Measurements from ENCODE around the gene KLF2. TPM values are rescaled to one million over a fixed set of nuclear protein-coding genes. Genes with fewer than 3 reads are reported as not detected.
A peak's percentile ranks its signal among the peaks of the same experiment; 100 is the strongest.

The KLF2 gene
- total and polyA plus RNA-seq, 10 of the 15 experiments (the other 5 are each of a cell fraction or from before 2014, with no cell fraction given) = 0.16 to 13.7 (median 1.0) TPM

GRCh38 chr19:16366433-16367260 is 42.0 kb downstream of the KLF2 start (continued):
- TF ChIP-seq, protein P1, sequence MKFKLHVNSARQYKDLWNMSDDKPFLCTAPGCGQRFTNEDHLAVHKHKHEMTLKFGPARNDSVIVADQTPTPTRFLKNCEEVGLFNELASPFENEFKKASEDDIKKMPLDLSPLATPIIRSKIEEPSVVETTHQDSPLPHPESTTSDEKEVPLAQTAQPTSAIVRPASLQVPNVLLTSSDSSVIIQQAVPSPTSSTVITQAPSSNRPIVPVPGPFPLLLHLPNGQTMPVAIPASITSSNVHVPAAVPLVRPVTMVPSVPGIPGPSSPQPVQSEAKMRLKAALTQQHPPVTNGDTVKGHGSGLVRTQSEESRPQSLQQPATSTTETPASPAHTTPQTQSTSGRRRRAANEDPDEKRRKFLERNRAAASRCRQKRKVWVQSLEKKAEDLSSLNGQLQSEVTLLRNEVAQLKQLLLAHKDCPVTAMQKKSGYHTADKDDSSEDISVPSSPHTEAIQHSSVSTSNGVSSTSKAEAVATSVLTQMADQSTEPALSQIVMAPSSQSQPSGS (IDR thresholded peaks at IDR 0.05; ENCODE audit: low read length) = peak; percentile 65
- TF ChIP-seq ZBTB11 (CRISPR knock-in tag; IDR thresholded peaks at IDR 0.05) = no peak
- no peak for TF ChIP-seq BRCA1 (IDR thresholded peaks at IDR 0.05; ENCODE audit: low read depth, low read length)
- TF ChIP-seq LARP7 (IDR thresholded peaks at IDR 0.05) = peak; percentile 38; the same call in 1 of the 2 replicates
- no peak for TF ChIP-seq FOS (IDR thresholded peaks at IDR 0.05; ENCODE audit: borderline replicate concordance, extremely low read depth, insufficient read length)
- TF ChIP-seq, protein P2, sequence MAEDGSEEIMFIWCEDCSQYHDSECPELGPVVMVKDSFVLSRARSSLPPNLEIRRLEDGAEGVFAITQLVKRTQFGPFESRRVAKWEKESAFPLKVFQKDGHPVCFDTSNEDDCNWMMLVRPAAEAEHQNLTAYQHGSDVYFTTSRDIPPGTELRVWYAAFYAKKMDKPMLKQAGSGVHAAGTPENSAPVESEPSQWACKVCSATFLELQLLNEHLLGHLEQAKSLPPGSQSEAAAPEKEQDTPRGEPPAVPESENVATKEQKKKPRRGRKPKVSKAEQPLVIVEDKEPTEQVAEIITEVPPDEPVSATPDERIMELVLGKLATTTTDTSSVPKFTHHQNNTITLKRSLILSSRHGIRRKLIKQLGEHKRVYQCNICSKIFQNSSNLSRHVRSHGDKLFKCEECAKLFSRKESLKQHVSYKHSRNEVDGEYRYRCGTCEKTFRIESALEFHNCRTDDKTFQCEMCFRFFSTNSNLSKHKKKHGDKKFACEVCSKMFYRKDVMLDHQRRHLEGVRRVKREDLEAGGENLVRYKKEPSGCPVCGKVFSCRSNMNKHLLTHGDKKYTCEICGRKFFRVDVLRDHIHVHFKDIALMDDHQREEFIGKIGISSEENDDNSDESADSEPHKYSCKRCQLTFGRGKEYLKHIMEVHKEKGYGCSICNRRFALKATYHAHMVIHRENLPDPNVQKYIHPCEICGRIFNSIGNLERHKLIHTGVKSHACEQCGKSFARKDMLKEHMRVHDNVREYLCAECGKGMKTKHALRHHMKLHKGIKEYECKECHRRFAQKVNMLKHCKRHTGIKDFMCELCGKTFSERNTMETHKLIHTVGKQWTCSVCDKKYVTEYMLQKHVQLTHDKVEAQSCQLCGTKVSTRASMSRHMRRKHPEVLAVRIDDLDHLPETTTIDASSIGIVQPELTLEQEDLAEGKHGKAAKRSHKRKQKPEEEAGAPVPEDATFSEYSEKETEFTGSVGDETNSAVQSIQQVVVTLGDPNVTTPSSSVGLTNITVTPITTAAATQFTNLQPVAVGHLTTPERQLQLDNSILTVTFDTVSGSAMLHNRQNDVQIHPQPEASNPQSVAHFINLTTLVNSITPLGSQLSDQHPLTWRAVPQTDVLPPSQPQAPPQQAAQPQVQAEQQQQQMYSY (CRISPR knock-in tag; IDR thresholded peaks at IDR 0.05) = no peak
- 0 out of 2 replicates have a peak, but pooled peaks have one; percentile 16 for TF ChIP-seq SMARCA5 (IDR thresholded peaks at IDR 0.05)
- TF ChIP-seq SREBF1 (IDR thresholded peaks at IDR 0.05; ENCODE audit: low read length) = no peak
- no peak for TF ChIP-seq MYC (IDR thresholded peaks at IDR 0.05; ENCODE audit: insufficient read depth, insufficient read length, insufficient replicate concordance, low read length, severe bottlenecking)
- TF ChIP-seq HDGF (IDR thresholded peaks at IDR 0.05) = no peak
- TF ChIP-seq, protein P3, sequence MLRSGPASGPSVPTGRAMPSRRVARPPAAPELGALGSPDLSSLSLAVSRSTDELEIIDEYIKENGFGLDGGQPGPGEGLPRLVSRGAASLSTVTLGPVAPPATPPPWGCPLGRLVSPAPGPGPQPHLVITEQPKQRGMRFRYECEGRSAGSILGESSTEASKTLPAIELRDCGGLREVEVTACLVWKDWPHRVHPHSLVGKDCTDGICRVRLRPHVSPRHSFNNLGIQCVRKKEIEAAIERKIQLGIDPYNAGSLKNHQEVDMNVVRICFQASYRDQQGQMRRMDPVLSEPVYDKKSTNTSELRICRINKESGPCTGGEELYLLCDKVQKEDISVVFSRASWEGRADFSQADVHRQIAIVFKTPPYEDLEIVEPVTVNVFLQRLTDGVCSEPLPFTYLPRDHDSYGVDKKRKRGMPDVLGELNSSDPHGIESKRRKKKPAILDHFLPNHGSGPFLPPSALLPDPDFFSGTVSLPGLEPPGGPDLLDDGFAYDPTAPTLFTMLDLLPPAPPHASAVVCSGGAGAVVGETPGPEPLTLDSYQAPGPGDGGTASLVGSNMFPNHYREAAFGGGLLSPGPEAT (IDR thresholded peaks at IDR 0.05; ENCODE audit: low read depth) = peak; percentile 58
- TF ChIP-seq YBX1 (IDR thresholded peaks at IDR 0.05) = no peak
- 0 out of 2 replicates have a peak, but pooled peaks have one; percentile 21 for TF ChIP-seq ZNF217 (IDR thresholded peaks at IDR 0.05)
- TF ChIP-seq SREBF2 (IDR thresholded peaks at IDR 0.05; ENCODE audit: low read length) = no peak
- no peak for TF ChIP-seq YY1 (IDR thresholded peaks at IDR 0.05; ENCODE audit: low read depth, low read length)
- no peak for TF ChIP-seq STAT3 (IDR thresholded peaks at IDR 0.05; ENCODE audit: low read depth, low read length)
- peak; percentile 76; the same call in 1 of the 2 replicates for TF ChIP-seq WRNIP1 (IDR thresholded peaks at IDR 0.05; ENCODE audit: borderline replicate concordance, low read depth, low read length)
- TF ChIP-seq SIN3A (IDR thresholded peaks at IDR 0.05; ENCODE audit: low read depth, low read length) = peak; percentile 53; the same call in 1 of the 2 replicates
- no peak for TF ChIP-seq HCFC1 (IDR thresholded peaks at IDR 0.05; ENCODE audit: low read length)
- TF ChIP-seq POU2F2 (IDR thresholded peaks at IDR 0.05; ENCODE audit: borderline replicate concordance, low read depth, low read length) = 0 out of 3 replicates have a peak, but pooled peaks have one; percentile 17
- no peak for TF ChIP-seq POLR2AphosphoS2 (IDR thresholded peaks at IDR 0.05; ENCODE audit: low read depth, low read length)
